Mesenchymal stem cell (in vitro differentiated cells and primary cell): ENCODE results near the gene TRIO.
A peak's percentile ranks its signal among the peaks of the same experiment; 100 is the strongest.

Source experiments
- DNase-seq: peaks from one replicate; pipeline ENCODE4 v3.0.0-alpha.2; 2013
- H2AFZ ChIP-seq: one replicate; pipeline ENCODE4 v1.6.1; 2013; ENCODE audit warnings: low read depth, mild to moderate bottlenecking, control low read depth, inconsistent platforms, low read length, moderate library complexity
- H2AK5ac ChIP-seq: 2 replicates; pipeline ENCODE4 v1.6.1; 2013; ENCODE audit warnings: low read length, moderate library complexity, mild to moderate bottlenecking, inconsistent platforms; ENCODE audit not compliant: severe bottlenecking
- H2BK120ac ChIP-seq: one replicate; pipeline ENCODE4 v1.6.1; 2013; ENCODE audit warnings: low read depth, mild to moderate bottlenecking, inconsistent platforms, low read length, moderate library complexity
- H2BK12ac ChIP-seq, 2 experiments: one replicate each; pipeline ENCODE4 v1.6.1; 2013; ENCODE audit warnings: inconsistent platforms in 2 of 2, low read length in 2 of 2, mild to moderate bottlenecking in 2 of 2, moderate library complexity in 2 of 2, control low read depth in 1 of 2
- H2BK15ac ChIP-seq: one replicate; pipeline ENCODE4 v1.6.1; 2013; ENCODE audit warnings: mild to moderate bottlenecking, low read depth, inconsistent platforms; ENCODE audit not compliant: poor library complexity, severe bottlenecking
- H2BK5ac ChIP-seq: 2 replicates; pipeline ENCODE4 v1.6.1; 2013; ENCODE audit warnings: low read depth, mild to moderate bottlenecking, low read length, control low read depth, inconsistent platforms; ENCODE audit not compliant: poor library complexity, severe bottlenecking
- H3K14ac ChIP-seq, 2 experiments: one replicate each; pipeline ENCODE4 v1.6.1; 2013; ENCODE audit warnings: inconsistent platforms in 2 of 2, low read length in 2 of 2, control low read depth in 1 of 2, mild to moderate bottlenecking in 1 of 2, moderate library complexity in 1 of 2
- H3K18ac ChIP-seq, 2 experiments: one replicate each; pipeline ENCODE4 v1.6.1; 2013; ENCODE audit warnings: inconsistent platforms in 2 of 2, low read length in 2 of 2, control low read depth in 1 of 2, low read depth in 1 of 2, mild to moderate bottlenecking in 1 of 2
- H3K23ac ChIP-seq, 2 experiments: one replicate each; pipeline ENCODE4 v1.6.1; 2013; ENCODE audit warnings: inconsistent platforms in 2 of 2, low read length in 2 of 2, mild to moderate bottlenecking in 2 of 2, moderate library complexity in 2 of 2, control low read depth in 1 of 2
- H3K27ac ChIP-seq: 2 replicates; pipeline ENCODE4 v1.5.1; 2013; ENCODE audit warnings: mild to moderate bottlenecking, moderate library complexity, low read length, control low read depth, inconsistent platforms; ENCODE audit not compliant: poor library complexity, severe bottlenecking
- H3K27me3 ChIP-seq, 2 experiments: 2 replicates each; pipeline versions ENCODE4 v1.6.1 to v1.7.0; 2013; ENCODE audit warnings: low read length in 2 of 2, mild to moderate bottlenecking in 2 of 2, moderate library complexity in 2 of 2, control low read depth in 1 of 2, inconsistent platforms in 1 of 2; ENCODE audit not compliant: control insufficient read depth in 1 of 2, insufficient read depth in 1 of 2
- H3K36me3 ChIP-seq, 2 experiments: 2 replicates each; pipeline versions ENCODE4 v1.6.1 to v1.7.0; 2013; ENCODE audit warnings: low read length in 2 of 2, control low read depth in 1 of 2, inconsistent platforms in 1 of 2, low read depth in 1 of 2, mild to moderate bottlenecking in 1 of 2; ENCODE audit not compliant: insufficient read depth in 2 of 2, control insufficient read depth in 1 of 2
- H3K4ac ChIP-seq, 2 experiments: one replicate each; pipeline ENCODE4 v1.6.1; 2013; ENCODE audit warnings: inconsistent platforms in 2 of 2, low read length in 2 of 2, mild to moderate bottlenecking in 2 of 2, moderate library complexity in 2 of 2, control low read depth in 1 of 2, low read depth in 1 of 2
- H3K4me1 ChIP-seq: 2 replicates; pipeline ENCODE4 v1.6.1; 2013; ENCODE audit warnings: low read depth, low read length, control low read depth; ENCODE audit not compliant: control insufficient read depth, insufficient read depth
- H3K4me2 ChIP-seq: 2 replicates; pipeline ENCODE4 v1.6.1; 2013; ENCODE audit warnings: low read length, mild to moderate bottlenecking, inconsistent platforms; ENCODE audit not compliant: poor library complexity, severe bottlenecking
- H3K4me3 ChIP-seq, 2 experiments: 2 replicates each; pipeline versions ENCODE4 v1.5.1 to v1.7.0; 2013; ENCODE audit warnings: low read length in 2 of 2, mild to moderate bottlenecking in 2 of 2, control low read depth in 1 of 2, low read depth in 1 of 2; ENCODE audit not compliant: insufficient read depth in 1 of 2
- H3K79me1 ChIP-seq: replicated peaks from 2 replicates; pipeline ENCODE4 v1.6.1; 2013; ENCODE audit warnings: mild to moderate bottlenecking, control low read depth, low read length, inconsistent platforms; ENCODE audit not compliant: poor library complexity, severe bottlenecking
- H3K9ac ChIP-seq: 2 replicates; pipeline ENCODE4 v1.7.0; 2013; ENCODE audit warnings: mild to moderate bottlenecking, low read length, moderate library complexity
- H3K9me3 ChIP-seq: 2 replicates; pipeline ENCODE4 v1.7.0; 2013; ENCODE audit warnings: mild to moderate bottlenecking, low read length; ENCODE audit not compliant: control insufficient read depth
- H4K8ac ChIP-seq: one replicate; pipeline ENCODE4 v1.6.1; 2013; ENCODE audit warnings: inconsistent platforms, mild to moderate bottlenecking, low read length, moderate library complexity
- H4K91ac ChIP-seq: one replicate; pipeline ENCODE4 v1.6.1; 2013; ENCODE audit warnings: mild to moderate bottlenecking, low read length, inconsistent platforms
- WGBS: methylation state at CpG from one replicate; pipeline ENCODE4 v1.1.7; 2013; ENCODE audit warnings: mixed read lengths; 5-methylcytosine and 5-hydroxymethylcytosine counted together

Gene TRIO

DNA sequence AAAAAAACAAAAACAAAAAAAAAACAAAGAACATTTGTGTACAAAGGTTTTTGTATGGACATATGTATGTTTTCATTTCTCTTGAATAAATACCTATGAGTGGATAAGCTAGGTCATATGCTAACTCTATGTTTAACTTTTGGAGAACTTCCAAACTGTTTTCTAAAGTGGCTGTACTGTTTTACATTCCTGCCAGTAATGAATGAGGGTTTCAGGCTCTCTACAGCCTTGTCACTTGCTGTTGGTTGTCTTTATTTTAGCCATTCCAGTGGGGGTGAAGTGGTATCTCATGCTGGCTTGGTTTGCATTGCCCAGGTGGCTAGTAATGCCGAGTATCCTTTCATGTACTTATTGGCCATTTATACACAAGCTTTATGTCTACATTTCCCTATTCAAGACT lies 9.1 kb upstream of the TRIO start:
- Histone ChIP-seq H3K4ac (no peak overlapping the region), H3K27me3 (no peaks in the 10 kb centered on the region), H3K36me3 (no peaks in the 10 kb centered on the region), H4K8ac (no peak overlapping the region), H3K9me3 (peaks cover 3% of the 10 kb centered on the region), H3K4me1 (peaks cover 3% of the 10 kb centered on the region), H3K4me2 (no peak overlapping the region), H3K79me1 (no peaks in the 10 kb centered on the region), H3K14ac (no peak overlapping the region), H3K9ac (no peak overlapping the region), H2AK5ac (no peak overlapping the region), H2BK12ac (no peak overlapping the region), H3K23ac (no peak overlapping the region), H2BK5ac (no peak overlapping the region), H2AFZ (no peak overlapping the region), H4K91ac (no peak overlapping the region), H3K27ac (no peak overlapping the region), H3K18ac (no peak overlapping the region), H2BK120ac (no peak overlapping the region), H3K4me3 (no peak overlapping the region), H2BK15ac (no peak overlapping the region)
- no peak for DNase-seq
- 100% methylated on average over 1 of the region's 1 CpG for WGBS

DNA sequence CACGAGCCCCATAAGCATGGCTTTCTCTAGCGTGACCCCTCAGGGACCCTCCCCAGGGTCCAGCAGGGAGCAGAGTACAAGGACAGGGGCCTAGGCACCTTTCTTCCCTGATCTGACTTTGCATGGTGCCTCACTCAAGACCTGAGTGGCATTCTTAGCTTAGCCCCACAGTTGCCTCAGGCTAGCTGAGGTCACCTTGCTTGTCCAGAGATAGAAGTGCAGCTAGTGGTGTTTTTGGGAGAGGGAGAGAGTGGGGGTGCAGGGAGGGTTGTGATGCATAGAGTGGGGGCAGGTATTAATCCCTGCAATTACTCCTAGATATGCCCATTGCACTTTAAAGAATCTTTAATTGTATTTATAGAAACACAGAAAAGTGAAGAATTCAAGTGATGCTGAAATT lies 8.4 kb upstream of the TRIO start:
- no peak overlapping the region for H2BK12ac ChIP-seq
- H3K4me3 ChIP-seq: no peak overlapping the region
- H4K91ac ChIP-seq: no peak overlapping the region
- DNase-seq: no peak
- 73% methylated on average over 2 of the region's 2 CpGs for WGBS
- H3K27me3 ChIP-seq: no peaks in the 10 kb centered on the region
- H2BK15ac ChIP-seq: no peak overlapping the region
- no peak overlapping the region for H3K4ac ChIP-seq
- no peaks in the 10 kb centered on the region for H3K79me1 ChIP-seq
- H4K8ac ChIP-seq: no peak overlapping the region
- H3K4me1 ChIP-seq: peaks cover 3% of the 10 kb centered on the region
- no peak overlapping the region for H3K23ac ChIP-seq
- no peak overlapping the region for H3K14ac ChIP-seq
- no peak overlapping the region for H2BK120ac ChIP-seq
- H2BK5ac ChIP-seq: no peak overlapping the region
- no peak overlapping the region for H2AFZ ChIP-seq
- H3K4me2 ChIP-seq: no peak overlapping the region
- H3K27ac ChIP-seq: no peak overlapping the region
- H3K9ac ChIP-seq: no peak overlapping the region
- H2AK5ac ChIP-seq: no peak overlapping the region
- peaks cover 3% of the 10 kb centered on the region for H3K9me3 ChIP-seq
- H3K18ac ChIP-seq: no peak overlapping the region
- H3K36me3 ChIP-seq: no peaks in the 10 kb centered on the region

DNA sequence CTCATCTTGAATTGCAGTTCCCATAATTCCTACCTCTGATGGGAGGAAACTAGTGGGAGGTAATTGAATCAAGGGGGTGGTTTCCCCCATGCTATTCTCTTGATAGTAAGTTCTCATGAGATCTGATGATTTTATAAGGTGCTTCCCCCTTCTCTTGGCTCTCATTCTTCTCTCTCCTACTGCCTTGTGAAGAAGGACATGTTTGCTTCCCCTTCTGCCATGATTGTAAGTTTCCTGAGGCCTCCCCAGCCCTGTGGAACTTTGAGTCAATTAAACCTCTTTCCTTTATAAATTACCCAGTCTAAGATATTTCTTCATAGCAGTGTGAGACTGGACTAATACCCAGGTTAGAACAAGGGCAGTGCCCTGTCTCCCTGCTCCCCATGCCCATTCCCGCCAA lies 7.5 kb upstream of the TRIO start:
- Histone ChIP-seq H3K9ac (no peak overlapping the region), H3K79me1 (no peaks in the 10 kb centered on the region), H3K4me3 (no peak overlapping the region), H3K4me2 (no peak overlapping the region), H3K18ac (no peak overlapping the region), H4K8ac (no peak overlapping the region), H3K27me3 (no peaks in the 10 kb centered on the region), H2BK120ac (no peak overlapping the region), H4K91ac (no peak overlapping the region), H2BK15ac (no peak overlapping the region), H2BK5ac (no peak overlapping the region), H2BK12ac (peak overlapping the region in 1 of 2 experiments; percentile 75), H3K4ac (no peak overlapping the region), H3K27ac (no peak overlapping the region), H3K14ac (no peak overlapping the region), H2AK5ac (no peak overlapping the region), H3K4me1 (peaks cover 7% of the 10 kb centered on the region), H2AFZ (no peak overlapping the region), H3K23ac (no peak overlapping the region), H3K36me3 (no peaks in the 10 kb centered on the region), H3K9me3 (peaks cover 3% of the 10 kb centered on the region)
- no peak for DNase-seq
- no CpG with 5 or more reads among the region's 1 CpG for WGBS

- no peak overlapping the region for H3K23ac ChIP-seq
- no peaks in the 10 kb centered on the region for H3K27me3 ChIP-seq
- no peak overlapping the region for H3K4ac ChIP-seq
- H3K18ac ChIP-seq: peak overlapping the region; percentile 4 to 16
- H3K79me1 ChIP-seq: no peaks in the 10 kb centered on the region
- H2BK5ac ChIP-seq: no peak overlapping the region
- no peak overlapping the region for H3K4me3 ChIP-seq
- H4K8ac ChIP-seq: no peak overlapping the region
- no peak overlapping the region for H2AFZ ChIP-seq
- no peak overlapping the region for H2BK120ac ChIP-seq
- H3K36me3 ChIP-seq: no peaks in the 10 kb centered on the region
- H2BK15ac ChIP-seq: no peak overlapping the region
- no peak overlapping the region for H4K91ac ChIP-seq
- peaks cover 3% of the 10 kb centered on the region for H3K9me3 ChIP-seq
- H2AK5ac ChIP-seq: peak overlapping the region; percentile 10
- H3K4me1 ChIP-seq: peaks cover 7% of the 10 kb centered on the region
- H3K27ac ChIP-seq: no peak overlapping the region
- peak overlapping the region in 1 of 2 experiments; percentile 12 for H2BK12ac ChIP-seq
- H3K4me2 ChIP-seq: no peak overlapping the region
- DNase-seq: no peak
- 79% methylated on average over 2 of the region's 2 CpGs for WGBS
- H3K9ac ChIP-seq: no peak overlapping the region
- no peak overlapping the region for H3K14ac ChIP-seq
Observed at GRCh38 chr5:14136228-14136627, 6.9 kb upstream of the TRIO start.
